ENCODE results near the gene ELOVL5.

Gene ELOVL5

GRCh38 chr6:53240139-53240538 is 108.6 kb downstream of the ELOVL5 start:
- no peak for DNase-seq (ENCODE audit: low read depth in 2 of 2)

- no peak for DNase-seq (ENCODE audit: low read depth in 2 of 2)
Measured at GRCh38 chr6:53239526-53239925, 109.2 kb downstream of the ELOVL5 start.

GRCh38 chr6:53238311-53238710 is 110.4 kb downstream of the ELOVL5 start:
- no peak for DNase-seq (ENCODE audit: low read depth in 2 of 2)

- no peak for DNase-seq (ENCODE audit: low read depth in 2 of 2)
Measured at GRCh38 chr6:53236241-53236640, 112.5 kb downstream of the ELOVL5 start.

GRCh38 chr6:53235508-53235907 is 113.2 kb downstream of the ELOVL5 start:
- DNase-seq (ENCODE audit: low read depth in 2 of 2): no peak

- no peak for DNase-seq (ENCODE audit: low read depth in 2 of 2)
Measured at GRCh38 chr6:53233309-53233708, 115.4 kb downstream of the ELOVL5 start.

- DNase-seq (ENCODE audit: low read depth in 2 of 2): no peak
Measured at GRCh38 chr6:53230775-53231467, 117.8 kb downstream of the ELOVL5 start.

GRCh38 chr6:53227847-53228246 is 120.9 kb downstream of the ELOVL5 start:
- no peak for DNase-seq (ENCODE audit: low read depth in 2 of 2)

GRCh38 chr6:53220605-53221004 is 128.1 kb downstream of the ELOVL5 start:
- DNase-seq (ENCODE audit: low read depth in 2 of 2): no peak
